Hepatocyte (in vitro differentiated cells): ENCODE results near the gene NTSR1. TPM values are rescaled to one million over a fixed set of nuclear protein-coding genes. Genes with fewer than 3 reads are reported as not detected.

Experiments used
- DNase-seq: peaks from one replicate; pipeline ENCODE4 v3.0.0-alpha.2; 2016; ENCODE audit warnings: low spot score
- H2AFZ ChIP-seq: fragments of 200-600 bp; sonication (generic); 2 replicates; pipeline ENCODE4 v1.6.0; 2016; ENCODE audit warnings: antibody characterized with exemption, mild to moderate bottlenecking
- H3K27ac ChIP-seq: fragments of 200-600 bp; sonication (generic); 2 replicates; pipeline ENCODE4 v1.5.1; 2016; ENCODE audit warnings: mild to moderate bottlenecking
- H3K27me3 ChIP-seq: fragments of 200-600 bp; sonication (generic); 2 replicates; pipeline ENCODE4 v1.6.1; 2016
- H3K36me3 ChIP-seq: fragments of 200-600 bp; sonication (generic); replicated peaks from 2 replicates; pipeline ENCODE4 v1.5.1; 2016; ENCODE audit warnings: low read depth; ENCODE audit not compliant: insufficient read depth
- H3K4me1 ChIP-seq: fragments of 200-600 bp; sonication (generic); 2 replicates; pipeline ENCODE4 v1.5.1; 2016; ENCODE audit warnings: mild to moderate bottlenecking, moderate library complexity; ENCODE audit not compliant: insufficient read depth
- H3K4me2 ChIP-seq: fragments of 200-600 bp; sonication (generic); 2 replicates; pipeline ENCODE4 v1.6.0; 2016
- H3K4me3 ChIP-seq: fragments of 200-600 bp; sonication (generic); 2 replicates; pipeline ENCODE4 v1.5.1; 2016; ENCODE audit warnings: mild to moderate bottlenecking
- H3K79me2 ChIP-seq: fragments of 200-600 bp; sonication (generic); 2 replicates; pipeline ENCODE4 v1.6.0; 2017; ENCODE audit warnings: mild to moderate bottlenecking
- H3K9me2 ChIP-seq: fragments of 200-600 bp; sonication (generic); replicated peaks from 2 replicates; pipeline ENCODE4 v1.6.0; 2017; ENCODE audit warnings: mild to moderate bottlenecking; ENCODE audit not compliant: insufficient read depth
- H3K9me3 ChIP-seq: fragments of 200-600 bp; sonication (generic); 2 replicates; pipeline ENCODE4 v1.5.1; 2016; ENCODE audit warnings: low read depth, mild to moderate bottlenecking
- H4K20me1 ChIP-seq: fragments of 200-600 bp; sonication (generic); 2 replicates; pipeline ENCODE4 v1.6.0; 2016; ENCODE audit warnings: mild to moderate bottlenecking; ENCODE audit not compliant: insufficient read depth, poor library complexity, severe bottlenecking
- CTCF ChIP-seq: fragments of 200-600 bp; sonication (generic); IDR thresholded peaks from 2 replicates; pipeline ENCODE4 v1.5.1; 2016; ENCODE audit warnings: antibody characterized with exemption, mild to moderate bottlenecking; ENCODE audit not compliant: poor library complexity
- EZH2 ChIP-seq: fragments of 200-600 bp; sonication (generic); IDR thresholded peaks from 2 replicates; pipeline ENCODE4 v1.6.1; 2016; ENCODE audit warnings: antibody characterized with exemption, mild to moderate bottlenecking, borderline replicate concordance
- EZH2phosphoT487 ChIP-seq: fragments of 200-600 bp; sonication (generic); IDR thresholded peaks from one replicate; pipeline ENCODE4 v1.6.1; 2018; ENCODE audit warnings: antibody characterized with exemption, mild to moderate bottlenecking, low read depth, moderate library complexity; ENCODE audit not compliant: unreplicated experiment, severe bottlenecking
- WGBS: methylation state at CpG from one replicate; pipeline ENCODE4 v1.1.6; 2016; ENCODE audit warnings: low lambda C conversion rate; ENCODE audit errors: missing lambda C conversion rate; 5-methylcytosine and 5-hydroxymethylcytosine counted together
- polyA plus RNA-seq: library from polyadenylated mRNA; unstranded; fragments of >200 nt; fragmentation: Nextera tagmentation; extraction: Ambion mirVana; gene quantifications from 2 replicates; pipeline ENCODE4 v1.2.1, GENCODE V29; 2016
- total RNA-seq: library from RNA; depleted of rRNA; stranded (reverse); fragments of >200 nt; gene quantifications from 2 replicates; pipeline ENCODE4 v1.2.3, GENCODE V29; 2014

The NTSR1 gene
- total and polyA plus RNA-seq, 2 experiments from 2014 or later: 0.37 TPM; not detected in 1

- Histone ChIP-seq H2AFZ (no peak overlapping the region), H3K4me3 (no peak overlapping the region), H3K27me3 (no peaks in the 10 kb centered on the region), H3K27ac (no peak overlapping the region), H3K4me1 (no peaks in the 10 kb centered on the region), H3K79me2 (no peaks in the 10 kb centered on the region), H3K9me3 (no peaks in the 10 kb centered on the region), H3K36me3 (no peaks in the 10 kb centered on the region), H4K20me1 (no peaks in the 10 kb centered on the region), H3K4me2 (no peak overlapping the region), H3K9me2 (no peaks in the 10 kb centered on the region)
- 79% methylated on average over 10 of the region's 10 CpGs for WGBS
- no peak for DNase-seq
- TF ChIP-seq EZH2 (no peak), CTCF (no peak), EZH2phosphoT487 (no peak)
Observed at GRCh38 chr20:62694106-62694505, 14.5 kb upstream of the NTSR1 start.

DNA sequence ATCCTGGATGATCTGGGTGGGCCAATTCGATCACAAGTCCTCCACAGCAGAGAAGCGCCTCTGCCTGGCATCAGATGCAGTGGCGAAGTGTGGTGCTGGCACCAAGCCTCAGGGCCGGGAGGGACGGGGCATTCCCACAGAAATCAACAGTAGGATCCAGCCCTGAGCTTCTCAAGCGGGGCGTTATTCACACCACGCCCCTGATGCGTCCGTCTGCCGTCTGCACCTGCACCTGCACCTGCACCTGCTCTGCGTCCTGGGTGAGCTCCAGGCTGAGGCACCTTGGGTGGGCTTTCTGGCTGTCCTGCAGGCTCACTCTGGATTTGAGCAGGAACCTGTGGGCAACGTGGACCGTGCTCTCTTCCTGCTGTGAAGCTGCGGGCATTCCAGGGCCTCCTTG lies 13.8 kb upstream of the NTSR1 start:
- H3K79me2 ChIP-seq: no peaks in the 10 kb centered on the region
- 90% methylated on average over 14 of the region's 15 CpGs for WGBS
- no peaks in the 10 kb centered on the region for H3K9me2 ChIP-seq
- no peak for TF ChIP-seq EZH2phosphoT487
- TF ChIP-seq EZH2: no peak
- no peak for TF ChIP-seq CTCF
- no peak overlapping the region for H3K4me2 ChIP-seq
- no peaks in the 10 kb centered on the region for H3K9me3 ChIP-seq
- H3K27ac ChIP-seq: no peak overlapping the region
- no peak overlapping the region for H2AFZ ChIP-seq
- H3K4me1 ChIP-seq: no peaks in the 10 kb centered on the region
- H3K4me3 ChIP-seq: no peak overlapping the region
- DNase-seq: no peak
- no peaks in the 10 kb centered on the region for H4K20me1 ChIP-seq
- H3K36me3 ChIP-seq: no peaks in the 10 kb centered on the region
- H3K27me3 ChIP-seq: no peaks in the 10 kb centered on the region

- Histone ChIP-seq H3K36me3 (no peaks in the 10 kb centered on the region), H3K9me2 (no peaks in the 10 kb centered on the region), H3K79me2 (no peaks in the 10 kb centered on the region), H3K9me3 (no peaks in the 10 kb centered on the region), H2AFZ (no peak overlapping the region), H3K27me3 (no peaks in the 10 kb centered on the region), H3K4me1 (no peaks in the 10 kb centered on the region), H3K4me2 (no peak overlapping the region), H3K27ac (no peak overlapping the region), H3K4me3 (no peak overlapping the region), H4K20me1 (no peaks in the 10 kb centered on the region)
- WGBS: 89% methylated on average over 32 of the region's 32 CpGs
- TF ChIP-seq EZH2phosphoT487: no peak
- TF ChIP-seq EZH2: no peak
- no peak for TF ChIP-seq CTCF
- no peak for DNase-seq
Observed at GRCh38 chr20:62695448-62696414, 12.9 kb upstream of the NTSR1 start.
